K562 (cell line): Measurements from ENCODE around the gene WDR64. TPM values are rescaled to one million over a fixed set of nuclear protein-coding genes. Genes with fewer than 3 reads are reported as not detected.
"Not testable (repeated sequence)": the region's sequence is repeated elsewhere in the genome, so short reads cannot be mapped to it uniquely, and the experiment has no call there.

Source experiments
- ATAC-seq: fragments of 200-7000 bp; cut with Tn5 transposase; 3 replicates; pipeline ENCODE4 v1.9.1; 2020; ENCODE audit warnings: moderate library complexity
- BruUV-seq: library from RNA; stranded (reverse); fragments of 400-500 nt; replicated peaks from 2 replicates; lab custom pipeline; 2021; lab: Mats Ljungman, UMichigan
- CTCF ChIA-PET: fragments of 300-600 bp; formaldehyde crosslinking; extraction: SDS; loops from one replicate; lab custom pipeline; 2021; ENCODE audit warnings: low intra/inter-chr PET ratio; lab: Yijun Ruan, JAX
- POLR2A ChIA-PET: fragments of 300-600, 350-650 bp; sonication (Branson Sonifier 250); formaldehyde crosslinking; extraction: SDS; loops from one replicate; lab custom pipeline; 2021; ENCODE audit warnings: antibody characterized with exemption, inconsistent platforms; lab: Yijun Ruan, JAX
- DNase-seq, 4 experiments: peaks; one replicate each; pipeline versions ENCODE4 v3.0.0 to v3.0.0-alpha.2; 2011 to 2018; ENCODE audit warnings: low spot score in 3 of 4, mixed read lengths in 3 of 4; ENCODE audit errors: extremely low read depth in 1 of 4
- FAIRE-seq: peaks from 2 replicates; lab custom pipeline; 2011; peaks lifted over from hg19 to GRCh38; lab: Jason Lieb, UNC
- H2AFZ ChIP-seq: 2 replicates; pipeline ENCODE4 v1.6.0; 2011; ENCODE audit warnings: low read depth, low read length, control low read depth, inconsistent platforms
- H3K27ac ChIP-seq: fragments of 200-600 bp; 3 replicates; pipeline ENCODE4 v1.8.0; 2011; ENCODE audit warnings: low read depth, mild to moderate bottlenecking, control low read depth, inconsistent platforms, low read length, moderate library complexity, mixed read lengths; ENCODE audit errors: extremely low read depth
- H3K27me3 ChIP-seq, 2 experiments: fragments of 300-600 bp in 1 of 2; 2 replicates in 1 of 2; 3 replicates in 1 of 2; pipeline versions ENCODE4 v1.6.0 to v1.8.0; 2011; ENCODE audit warnings: inconsistent platforms in 2 of 2, low read length in 2 of 2, mild to moderate bottlenecking in 1 of 2, mixed read lengths in 1 of 2, moderate library complexity in 1 of 2; ENCODE audit not compliant: control insufficient read depth in 2 of 2, insufficient read depth in 2 of 2
- H3K36me3 ChIP-seq: fragments of 300-600 bp; 3 replicates; pipeline ENCODE4 v1.8.0; 2011; ENCODE audit warnings: mild to moderate bottlenecking, low read length, inconsistent platforms; ENCODE audit not compliant: control insufficient read depth, insufficient read depth
- H3K4me1 ChIP-seq, 2 experiments: fragments of 200-600 bp in 1 of 2; replicated peaks in 1 of 2; 2 replicates in 1 of 2; 3 replicates in 1 of 2; pipeline versions ENCODE4 v1.5.1 to v1.8.0; 2011; ENCODE audit warnings: inconsistent platforms in 2 of 2, low read length in 2 of 2, mild to moderate bottlenecking in 1 of 2, mixed read lengths in 1 of 2, moderate library complexity in 1 of 2; ENCODE audit not compliant: control insufficient read depth in 2 of 2, insufficient read depth in 2 of 2
- H3K4me2 ChIP-seq: 2 replicates; pipeline ENCODE4 v1.6.1; 2011; ENCODE audit warnings: low read length, control low read depth, inconsistent platforms, mixed read lengths; ENCODE audit not compliant: insufficient read depth
- H3K4me3 ChIP-seq: fragments of 200-600 bp; sonication (generic), shearing (Covaris generic); 2 replicates; pipeline ENCODE4 v1.5.1; 2016; ENCODE audit warnings: control low read depth, inconsistent platforms
- H3K79me2 ChIP-seq: fragments of 200-600 bp; 3 replicates; pipeline ENCODE4 v1.8.0; 2011; ENCODE audit warnings: low read length, inconsistent platforms; ENCODE audit not compliant: control insufficient read depth, insufficient read depth
- H3K9ac ChIP-seq, 2 experiments: 2 replicates each; pipeline versions ENCODE4 v1.6.0 to v1.6.1; 2011; ENCODE audit warnings: low read depth in 2 of 2, low read length in 2 of 2, control low read depth in 1 of 2, inconsistent platforms in 1 of 2, mild to moderate bottlenecking in 1 of 2, mixed read lengths in 1 of 2; ENCODE audit not compliant: insufficient read depth in 1 of 2
- H3K9me1 ChIP-seq: one replicate; pipeline ENCODE4 v1.6.0; 2011; ENCODE audit warnings: inconsistent platforms, mild to moderate bottlenecking, low read length, moderate library complexity; ENCODE audit not compliant: control insufficient read depth, insufficient read depth
- H3K9me3 ChIP-seq: replicated peaks from 2 replicates; pipeline ENCODE4 v1.5.1; 2011; ENCODE audit warnings: low read depth, low read length, inconsistent platforms; ENCODE audit not compliant: control insufficient read depth, insufficient read depth
- H4K20me1 ChIP-seq: replicated peaks from 2 replicates; pipeline ENCODE4 v1.6.1; 2011; ENCODE audit warnings: low read length, inconsistent platforms, mixed read lengths; ENCODE audit not compliant: control insufficient read depth, insufficient read depth
- CC2D1A ChIP-seq: fragments of 450-650 bp; IDR thresholded peaks from 2 replicates; pipeline ENCODE4 v1.6.1; 2017; ENCODE audit warnings: mild to moderate bottlenecking
- CHAMP1 ChIP-seq: fragments of 450-650 bp; IDR thresholded peaks from 2 replicates; pipeline ENCODE4 v1.6.1; 2016; ENCODE audit warnings: mild to moderate bottlenecking
- USF1 ChIP-seq: sonication (generic); formaldehyde crosslinking; IDR thresholded peaks from 2 replicates; pipeline ENCODE4 v1.9.0; 2022; ENCODE audit warnings: mild to moderate bottlenecking, missing genetic modification reagents
- WGBS: fragments of 100-300 bp; shearing (Covaris generic); methylation state at CpG from one replicate; pipeline ENCODE4 v1.1.6; 2016; ENCODE audit warnings: low coverage, mixed read lengths; ENCODE audit not compliant: insufficient coverage; ENCODE audit errors: missing lambda C conversion rate; 5-methylcytosine and 5-hydroxymethylcytosine counted together
- in situ Hi-C: fragments of 300-500 bp; cut with MboI; formaldehyde crosslinking; loops from 4 replicates; pipeline ENCODE4 v1.15.0; 2018; ENCODE audit warnings: inconsistent platforms, mixed read lengths
- intact Hi-C: fragments of 100-400 bp; cut with micrococcal nuclease; formaldehyde crosslinking; loops from 2 replicates; pipeline ENCODE4 v1.14.2; 2022
- polyA plus RNA-seq, 8 experiments: library from polyadenylated mRNA; depleted of rRNA in 4 of 8; stranded (reverse) in 5 of 8; unstranded in 3 of 8; fragments of >200 nt; fragmentation: Nextera tagmentation in 2 of 8; fragmentation: Illumina TruSeq in 1 of 8; extraction: Ambion mirVana in 2 of 8; extraction: Trizol in 1 of 8; gene quantifications; 2 replicates each; pipeline versions ENCODE4 v1.2.1 to v1.2.3, GENCODE V29; 2011 to 2014; ENCODE audit warnings: inconsistent platforms in 1 of 8, missing spikeins in 1 of 8
- total RNA-seq, 7 experiments: library from RNA; depleted of rRNA in 6 of 7; stranded (reverse); fragments of >200 nt in 6 of 7; fragmentation: Illumina TruSeq in 2 of 7; extraction: Trizol in 2 of 7; gene quantifications; 2 replicates each; pipeline versions ENCODE4 v1.2.1 to v1.2.3, GENCODE V29; 2011 to 2021; ENCODE audit warnings: low replicate concordance in 1 of 7

The WDR64 gene
- total and polyA plus RNA-seq, 9 of the 15 experiments (the other 6 are each of a cell fraction or from before 2014, with no cell fraction given): 0.06 to 0.29 (median 0.19) TPM; not detected in 5

- H3K9me1 ChIP-seq, H3K4me2 ChIP-seq, in situ Hi-C loops, H3K4me3 ChIP-seq, H3K36me3 ChIP-seq, H3K79me2 ChIP-seq, ATAC-seq, H3K27me3 ChIP-seq, BruUV-seq, H2AFZ ChIP-seq, H4K20me1 ChIP-seq, CTCF ChIA-PET, intact Hi-C loops, DNase-seq, FAIRE-seq, H3K9ac ChIP-seq, H3K27ac ChIP-seq, POLR2A ChIA-PET: not testable (repeated sequence)
- H3K9me3 ChIP-seq: peaks cover 14% of the 10 kb centered on the region
- 77% methylated on average over 4 of the region's 4 CpGs for WGBS
- peaks cover 3 to 15% of the 10 kb centered on the region in 2 experiments; a peak in 4 of 5 replicates for H3K4me1 ChIP-seq
- TF ChIP-seq USF1 (CRISPR knock-in tag) (0 out of 2 replicates have a peak, but pooled peaks have one; percentile 13), CHAMP1 (peak; percentile 79; the same call in 1 of the 2 replicates), CC2D1A (peak; percentile 62; the same call in 1 of the 2 replicates)
Observed at GRCh38 chr1:241703739-241704138, 51.7 kb downstream of the WDR64 start.
